SU-DHL-6 (cell line): ENCODE data around the gene NCEH1.
"Not testable (repeated sequence)": the region's sequence is repeated elsewhere in the genome, so short reads cannot be mapped to it uniquely, and the experiment has no call there.

Experiments
- CTCF ChIP-seq: fragments of 200-600 bp; sonication (generic); IDR thresholded peaks from one replicate; pipeline ENCODE4 v1.5.1; 2017; ENCODE audit warnings: antibody characterized with exemption, mild to moderate bottlenecking, low read length, moderate library complexity; ENCODE audit not compliant: insufficient read depth, poor library complexity, severe bottlenecking
- EZH2phosphoT487 ChIP-seq: fragments of 200-600 bp; sonication (generic), shearing (Covaris generic); conservative IDR thresholded peaks from 2 replicates; pipeline ENCODE4 v1.6.1; 2018; ENCODE audit warnings: mild to moderate bottlenecking, antibody characterized with exemption, low read length, moderate library complexity, mixed read lengths

DNA sequence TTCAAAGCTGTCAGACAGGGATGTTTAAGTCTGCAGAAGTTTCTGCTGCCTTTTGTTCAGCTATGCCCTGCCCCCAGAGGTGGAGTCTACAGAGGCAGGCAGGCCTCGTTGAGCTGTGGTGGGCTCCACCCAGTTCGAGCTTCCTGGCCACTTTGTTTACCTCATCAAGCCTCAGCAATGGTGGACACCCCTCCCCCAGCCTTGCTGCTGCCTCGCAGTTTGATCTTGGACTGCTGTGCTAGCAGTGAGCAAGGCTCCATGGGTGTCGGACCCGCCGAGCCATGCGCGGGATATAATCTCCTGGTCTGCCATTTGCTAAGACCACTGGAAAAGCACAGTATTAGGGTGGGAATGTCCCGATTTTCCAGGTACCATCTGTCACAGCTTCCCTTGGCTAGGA, 45.4 kb downstream of the NCEH1 start:
- not testable (repeated sequence) for TF ChIP-seq CTCF, EZH2phosphoT487
